ENCODE measurements around the gene ENOPH1.
A peak's percentile ranks its signal among the peaks of the same experiment; 100 is the strongest.

ENOPH1 gene

DNA sequence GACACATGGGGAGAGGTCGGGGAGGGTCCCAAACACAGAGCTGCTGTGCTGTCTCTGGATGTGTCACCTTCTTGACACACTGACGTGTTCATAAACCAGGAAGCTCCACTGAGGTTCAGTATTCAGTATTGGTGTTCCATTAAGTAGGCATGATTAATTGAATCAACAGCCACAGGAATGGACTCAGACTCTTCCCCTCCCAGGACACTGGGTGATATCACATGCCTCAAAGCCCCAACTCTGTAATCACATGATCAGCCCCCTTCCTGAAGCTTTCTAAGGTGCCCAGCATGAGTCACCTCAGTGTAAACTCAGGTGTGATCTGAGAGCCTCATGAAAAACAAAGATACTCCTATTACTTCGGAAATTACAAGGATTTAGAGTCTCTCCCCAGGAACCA, 35.5 kb upstream of the ENOPH1 start:
- Histone ChIP-seq H3K4me2 (ENCODE audit: low read length) (no peak overlapping the region), H3K9me3 (ENCODE audit: insufficient read depth, low read depth, low read length) (no peaks in the 10 kb centered on the region), H3K36me3 (ENCODE audit: control insufficient read depth in 1 of 2, insufficient read depth in 2 of 2, low read length in 2 of 2) (no peaks in the 10 kb centered on the region), H3K27me3 (ENCODE audit: insufficient read depth, low read length) (no peaks in the 10 kb centered on the region), H3K9ac (ENCODE audit: low read length) (no peak overlapping the region), H2BK5ac (ENCODE audit: low read depth, low read length, poor library complexity) (no peak overlapping the region), H3K4me1 (ENCODE audit: control insufficient read depth in 1 of 2, insufficient read depth in 2 of 2, low read length in 2 of 2) (no peaks in the 10 kb centered on the region), H3K23ac (ENCODE audit: low read length) (no peak overlapping the region), H3K79me1 (ENCODE audit: low read length) (no peaks in the 10 kb centered on the region), H3K27ac (ENCODE audit: low read depth, low read length) (no peak overlapping the region), H2AFZ (ENCODE audit: insufficient read depth, low read length, poor library complexity) (no peak overlapping the region), H3K4ac (ENCODE audit: low read depth, low read length) (no peak overlapping the region), H4K8ac (ENCODE audit: low read depth, low read length) (no peak overlapping the region), H3K4me3 (ENCODE audit: low read depth, low read length) (no peak overlapping the region), H2AK5ac (ENCODE audit: low read length) (no peak overlapping the region), H4K91ac (ENCODE audit: low read depth, low read length) (no peak overlapping the region), H3K18ac (ENCODE audit: low read length) (no peak overlapping the region), H3K14ac (ENCODE audit: low read length) (no peak overlapping the region), H2BK12ac (ENCODE audit: low read length) (no peak overlapping the region), H2BK120ac (ENCODE audit: insufficient read depth, low read length, poor library complexity) (no peak overlapping the region), H3K79me2 (ENCODE audit: control insufficient read depth, insufficient read depth, low read length, poor library complexity) (no peaks in the 10 kb centered on the region), H4K12ac (ENCODE audit: low read depth, low read length) (no peak overlapping the region)
- DNase-seq = no peak
- no CpG with 5 or more reads among the region's 3 CpGs for WGBS (ENCODE audit: extremely low coverage, insufficient coverage, insufficient read length)

DNA sequence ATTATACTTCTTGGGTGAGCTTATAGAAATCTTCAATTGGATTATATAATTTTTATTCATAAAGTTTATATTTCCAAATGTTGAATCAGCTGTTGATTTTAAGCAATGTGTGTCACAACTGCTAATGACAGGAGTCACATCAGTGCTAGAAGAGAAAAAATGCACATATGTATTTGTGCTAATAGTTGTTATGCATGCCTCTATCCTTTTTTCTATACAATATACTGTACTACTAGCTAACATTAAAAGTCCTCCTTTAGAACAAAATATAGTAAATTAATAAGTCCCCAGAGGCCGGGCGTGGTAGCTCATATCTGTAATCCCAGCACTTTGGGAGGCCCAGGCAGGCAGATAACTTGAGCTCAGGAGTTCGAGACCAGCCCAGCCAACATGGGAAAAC, 32.9 kb upstream of the ENOPH1 start:
- no peak overlapping the region for H4K8ac ChIP-seq (ENCODE audit: low read depth, low read length)
- H2BK12ac ChIP-seq (ENCODE audit: low read length) = no peak overlapping the region
- H4K91ac ChIP-seq (ENCODE audit: low read depth, low read length) = no peak overlapping the region
- H3K14ac ChIP-seq (ENCODE audit: low read length) = no peak overlapping the region
- H3K18ac ChIP-seq (ENCODE audit: low read length) = no peak overlapping the region
- H3K27ac ChIP-seq (ENCODE audit: low read depth, low read length) = no peak overlapping the region
- no peak overlapping the region for H2AFZ ChIP-seq (ENCODE audit: insufficient read depth, low read length, poor library complexity)
- H4K12ac ChIP-seq (ENCODE audit: low read depth, low read length) = no peak overlapping the region
- no peak overlapping the region for H2BK5ac ChIP-seq (ENCODE audit: low read depth, low read length, poor library complexity)
- H3K23ac ChIP-seq (ENCODE audit: low read length) = no peak overlapping the region
- H3K4me3 ChIP-seq (ENCODE audit: low read depth, low read length) = no peak overlapping the region
- H2BK120ac ChIP-seq (ENCODE audit: insufficient read depth, low read length, poor library complexity) = no peak overlapping the region
- H3K27me3 ChIP-seq (ENCODE audit: insufficient read depth, low read length) = no peaks in the 10 kb centered on the region
- H3K79me1 ChIP-seq (ENCODE audit: low read length) = no peaks in the 10 kb centered on the region
- WGBS (ENCODE audit: extremely low coverage, insufficient coverage, insufficient read length) = no CpG with 5 or more reads among the region's 3 CpGs
- no peak overlapping the region for H2AK5ac ChIP-seq (ENCODE audit: low read length)
- H3K4me1 ChIP-seq (ENCODE audit: control insufficient read depth in 1 of 2, insufficient read depth in 2 of 2, low read length in 2 of 2) = no peaks in the 10 kb centered on the region
- H3K9me3 ChIP-seq (ENCODE audit: insufficient read depth, low read depth, low read length) = no peaks in the 10 kb centered on the region
- no peak overlapping the region for H3K4ac ChIP-seq (ENCODE audit: low read depth, low read length)
- H3K36me3 ChIP-seq (ENCODE audit: control insufficient read depth in 1 of 2, insufficient read depth in 2 of 2, low read length in 2 of 2) = no peaks in the 10 kb centered on the region
- no peak overlapping the region for H3K9ac ChIP-seq (ENCODE audit: low read length)
- H3K4me2 ChIP-seq (ENCODE audit: low read length) = no peak overlapping the region
- no peak for DNase-seq
- no peaks in the 10 kb centered on the region for H3K79me2 ChIP-seq (ENCODE audit: control insufficient read depth, insufficient read depth, low read length, poor library complexity)

DNA sequence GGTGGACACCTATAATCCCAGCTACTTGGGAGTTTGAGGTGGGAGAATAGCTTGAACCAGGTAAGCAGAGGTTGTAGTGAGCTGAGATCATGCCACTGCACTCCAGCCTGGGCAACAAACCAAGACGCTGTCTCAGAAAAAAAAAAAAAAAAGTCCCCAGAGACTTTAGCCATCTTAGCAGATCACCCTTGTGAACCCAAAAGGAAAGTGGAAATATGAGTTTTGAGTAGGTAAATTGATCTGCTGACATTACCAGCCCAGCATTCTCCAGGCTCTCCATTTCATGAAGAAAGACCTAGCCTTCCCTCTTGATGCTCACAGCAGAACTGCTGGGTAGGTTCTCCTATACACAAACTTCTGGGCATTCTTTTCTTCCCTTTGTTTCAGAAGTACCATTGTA, 32.1 kb upstream of the ENOPH1 start:
- DNase-seq = no peak
- Histone ChIP-seq H3K27ac (ENCODE audit: low read depth, low read length) (no peak overlapping the region), H3K4ac (ENCODE audit: low read depth, low read length) (no peak overlapping the region), H3K18ac (ENCODE audit: low read length) (no peak overlapping the region), H3K4me1 (ENCODE audit: control insufficient read depth in 1 of 2, insufficient read depth in 2 of 2, low read length in 2 of 2) (no peaks in the 10 kb centered on the region), H4K8ac (ENCODE audit: low read depth, low read length) (no peak overlapping the region), H3K4me2 (ENCODE audit: low read length) (no peak overlapping the region), H4K91ac (ENCODE audit: low read depth, low read length) (no peak overlapping the region), H2BK120ac (ENCODE audit: insufficient read depth, low read length, poor library complexity) (no peak overlapping the region), H3K79me1 (ENCODE audit: low read length) (no peaks in the 10 kb centered on the region), H3K4me3 (ENCODE audit: low read depth, low read length) (no peak overlapping the region), H3K9ac (ENCODE audit: low read length) (no peak overlapping the region), H2BK5ac (ENCODE audit: low read depth, low read length, poor library complexity) (no peak overlapping the region), H3K9me3 (ENCODE audit: insufficient read depth, low read depth, low read length) (no peaks in the 10 kb centered on the region), H3K27me3 (ENCODE audit: insufficient read depth, low read length) (no peaks in the 10 kb centered on the region), H3K23ac (ENCODE audit: low read length) (no peak overlapping the region), H2AK5ac (ENCODE audit: low read length) (no peak overlapping the region), H3K36me3 (ENCODE audit: control insufficient read depth in 1 of 2, insufficient read depth in 2 of 2, low read length in 2 of 2) (no peaks in the 10 kb centered on the region), H2BK12ac (ENCODE audit: low read length) (no peak overlapping the region), H3K14ac (ENCODE audit: low read length) (no peak overlapping the region), H2AFZ (ENCODE audit: insufficient read depth, low read length, poor library complexity) (no peak overlapping the region), H3K79me2 (ENCODE audit: control insufficient read depth, insufficient read depth, low read length, poor library complexity) (no peaks in the 10 kb centered on the region), H4K12ac (ENCODE audit: low read depth, low read length) (no peak overlapping the region)
- no CpG with 5 or more reads among the region's 1 CpG for WGBS (ENCODE audit: extremely low coverage, insufficient coverage, insufficient read length)

DNA sequence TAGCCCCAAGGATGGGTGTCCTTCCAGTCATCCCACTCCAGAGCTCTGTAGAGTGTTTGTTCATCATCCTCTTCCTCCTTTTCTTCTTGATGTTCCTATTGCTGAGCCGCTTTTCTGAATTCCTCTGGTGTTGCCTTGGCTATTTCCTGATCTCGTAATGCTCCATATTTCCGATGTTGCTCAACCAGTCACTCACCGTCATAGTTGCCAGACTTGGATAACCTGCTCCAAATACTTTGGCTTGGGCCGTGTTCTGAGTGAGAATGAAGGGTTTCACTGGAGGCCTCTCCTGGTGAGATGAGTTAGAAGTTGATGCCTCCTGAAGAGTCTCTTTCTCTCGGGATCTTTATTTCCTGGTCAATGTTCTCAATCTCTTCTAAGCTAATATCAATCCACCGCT, 28.8 kb upstream of the ENOPH1 start:
- H3K9me3 ChIP-seq (ENCODE audit: insufficient read depth, low read depth, low read length) = no peaks in the 10 kb centered on the region
- H2BK5ac ChIP-seq (ENCODE audit: low read depth, low read length, poor library complexity) = no peak overlapping the region
- no peak overlapping the region for H2BK120ac ChIP-seq (ENCODE audit: insufficient read depth, low read length, poor library complexity)
- H3K4me1 ChIP-seq (ENCODE audit: control insufficient read depth in 1 of 2, insufficient read depth in 2 of 2, low read length in 2 of 2) = no peaks in the 10 kb centered on the region
- no peak overlapping the region for H3K27ac ChIP-seq (ENCODE audit: low read depth, low read length)
- no peaks in the 10 kb centered on the region for H3K36me3 ChIP-seq (ENCODE audit: control insufficient read depth in 1 of 2, insufficient read depth in 2 of 2, low read length in 2 of 2)
- no peak overlapping the region for H2AFZ ChIP-seq (ENCODE audit: insufficient read depth, low read length, poor library complexity)
- H3K18ac ChIP-seq (ENCODE audit: low read length) = no peak overlapping the region
- WGBS (ENCODE audit: extremely low coverage, insufficient coverage, insufficient read length) = no CpG with 5 or more reads among the region's 7 CpGs
- H3K9ac ChIP-seq (ENCODE audit: low read length) = no peak overlapping the region
- no peak overlapping the region for H3K23ac ChIP-seq (ENCODE audit: low read length)
- no peak overlapping the region for H4K8ac ChIP-seq (ENCODE audit: low read depth, low read length)
- no peaks in the 10 kb centered on the region for H3K79me1 ChIP-seq (ENCODE audit: low read length)
- DNase-seq = peak; percentile 94 to 98
- H3K27me3 ChIP-seq (ENCODE audit: insufficient read depth, low read length) = no peaks in the 10 kb centered on the region
- no peak overlapping the region for H3K4me2 ChIP-seq (ENCODE audit: low read length)
- H2BK12ac ChIP-seq (ENCODE audit: low read length) = no peak overlapping the region
- no peak overlapping the region for H3K4ac ChIP-seq (ENCODE audit: low read depth, low read length)
- no peak overlapping the region for H4K12ac ChIP-seq (ENCODE audit: low read depth, low read length)
- H3K4me3 ChIP-seq (ENCODE audit: low read depth, low read length) = no peak overlapping the region
- H3K14ac ChIP-seq (ENCODE audit: low read length) = no peak overlapping the region
- H3K79me2 ChIP-seq (ENCODE audit: control insufficient read depth, insufficient read depth, low read length, poor library complexity) = no peaks in the 10 kb centered on the region
- no peak overlapping the region for H2AK5ac ChIP-seq (ENCODE audit: low read length)
- H4K91ac ChIP-seq (ENCODE audit: low read depth, low read length) = no peak overlapping the region

Data from trophoblast cell (in vitro differentiated cells and primary cell).